Umbilical cord (tissue), 2 donors: ENCODE measurements around the gene TMEM42. TPM values are rescaled to one million over a fixed set of nuclear protein-coding genes. Genes with fewer than 3 reads are reported as not detected.
"Not testable (repeated sequence)": the region's sequence is repeated elsewhere in the genome, so short reads cannot be mapped to it uniquely, and the experiment has no call there.

Source experiments
- DNase-seq: peaks from one replicate; pipeline ENCODE4 v3.0.0-alpha.2; 2015; ENCODE audit warnings: low spot score
- total RNA-seq: library from RNA; depleted of rRNA; stranded (reverse); fragments of >200 nt; gene quantifications from one replicate; pipeline ENCODE4 v1.2.3, GENCODE V29; 2014; ENCODE audit warnings: low replicate concordance; ENCODE audit not compliant: insufficient read depth

The TMEM42 gene
- total RNA-seq = 24.8 TPM

GRCh38 chr3:44861412-44862225, at the start of gene TMEM42:
Gene TMEM42 (plus strand): TSS chr3:44861912. CDS start chr3:44861925, 13 bp downstream.
- peak; percentile 95 for DNase-seq

DNA sequence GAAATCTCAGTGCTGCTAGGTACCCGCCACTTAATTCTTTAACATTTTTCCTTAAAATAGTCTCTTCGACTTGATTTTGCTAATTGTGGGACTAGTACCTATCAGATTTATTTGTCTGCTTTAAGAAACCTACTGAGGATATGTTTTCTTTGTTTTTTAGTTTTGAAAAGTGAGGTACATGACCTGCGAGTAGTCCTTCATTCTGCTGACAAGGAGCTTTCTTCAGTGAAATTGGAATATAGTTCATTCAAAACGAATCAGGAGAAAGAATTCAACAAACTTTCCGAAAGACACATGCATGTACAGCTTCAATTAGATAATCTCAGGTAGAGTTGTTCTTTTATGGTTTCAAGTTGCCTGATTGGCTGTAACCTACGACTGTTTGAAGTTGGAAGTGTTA, 47.0 kb upstream of the TMEM42 start:
- no peak for DNase-seq

DNA sequence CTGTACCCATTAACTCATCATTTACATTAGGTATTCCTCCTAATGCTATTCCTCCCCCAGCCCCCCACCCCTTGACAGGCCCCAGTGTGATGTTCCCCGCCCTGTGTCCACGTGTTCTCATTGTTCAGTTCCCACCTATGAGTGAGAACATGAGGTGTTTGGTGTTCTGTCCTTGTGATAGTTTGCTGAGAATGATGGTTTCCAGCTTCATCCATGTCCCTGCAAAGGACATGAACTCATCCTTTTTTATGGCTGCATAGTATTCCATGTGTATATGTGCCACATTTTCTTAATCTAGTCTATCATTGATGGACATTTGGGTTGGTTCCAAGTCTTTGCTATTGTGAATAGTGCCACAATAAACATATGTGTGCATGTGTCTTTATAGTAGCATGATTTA, 45.4 kb upstream of the TMEM42 start:
- not testable (repeated sequence) for DNase-seq

DNA sequence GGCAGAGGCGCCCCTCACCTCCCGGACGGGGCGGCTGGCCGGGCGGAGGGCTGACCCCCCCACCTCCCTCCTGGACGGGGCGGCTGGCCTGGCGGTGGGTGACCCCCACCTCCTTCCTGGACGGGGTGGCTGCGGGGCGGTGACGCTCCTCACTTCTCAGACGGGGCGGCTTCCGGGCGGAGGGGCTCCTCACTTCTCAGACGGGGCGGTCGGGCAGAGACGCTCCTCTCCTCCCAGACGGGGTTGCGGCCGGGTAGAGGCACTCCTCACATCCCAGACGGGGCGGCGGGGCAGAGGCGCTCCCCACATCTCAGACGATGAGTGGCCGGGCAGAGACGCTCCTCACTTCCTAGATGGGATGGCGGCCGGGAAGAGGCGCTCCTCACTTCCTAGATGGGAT, 40.5 kb upstream of the TMEM42 start:
- DNase-seq = not testable (repeated sequence)

GRCh38 chr3:44825264-44825925, 36.3 kb upstream of the TMEM42 start:
- DNase-seq = peak; percentile 3

GRCh38 chr3:44827196-44827595, 34.5 kb upstream of the TMEM42 start:
- no peak for DNase-seq

GRCh38 chr3:44831232-44831631, 30.5 kb upstream of the TMEM42 start:
- no peak for DNase-seq

GRCh38 chr3:44832032-44832431, 29.7 kb upstream of the TMEM42 start:
- no peak for DNase-seq

GRCh38 chr3:44832965-44833364, 28.7 kb upstream of the TMEM42 start:
- DNase-seq = no peak

DNA sequence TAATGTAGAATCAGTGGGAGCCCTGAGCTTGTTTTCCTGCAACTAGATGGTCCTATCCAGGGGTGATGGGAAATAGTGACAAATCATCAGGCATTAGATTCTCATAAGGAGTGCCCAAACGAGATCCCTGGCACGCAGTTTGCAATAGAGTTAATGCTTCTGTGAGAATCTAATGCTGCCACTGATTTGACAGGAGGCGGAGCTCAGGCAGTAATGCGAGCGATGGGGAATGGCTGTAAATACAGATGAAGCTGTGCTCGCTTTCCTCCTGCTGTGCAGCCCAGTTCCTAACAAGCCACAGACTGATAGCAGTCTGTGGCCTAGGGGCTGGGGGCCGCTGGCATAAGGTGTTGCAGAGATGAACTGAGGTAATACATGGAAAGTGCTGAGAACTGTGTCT, 28.3 kb upstream of the TMEM42 start:
- DNase-seq = no peak

GRCh38 chr3:44835684-44836083, 26.0 kb upstream of the TMEM42 start:
- DNase-seq = no peak

- peak; percentile 57 for DNase-seq
Measured at GRCh38 chr3:44842376-44842775, 19.3 kb upstream of the TMEM42 start.

DNA sequence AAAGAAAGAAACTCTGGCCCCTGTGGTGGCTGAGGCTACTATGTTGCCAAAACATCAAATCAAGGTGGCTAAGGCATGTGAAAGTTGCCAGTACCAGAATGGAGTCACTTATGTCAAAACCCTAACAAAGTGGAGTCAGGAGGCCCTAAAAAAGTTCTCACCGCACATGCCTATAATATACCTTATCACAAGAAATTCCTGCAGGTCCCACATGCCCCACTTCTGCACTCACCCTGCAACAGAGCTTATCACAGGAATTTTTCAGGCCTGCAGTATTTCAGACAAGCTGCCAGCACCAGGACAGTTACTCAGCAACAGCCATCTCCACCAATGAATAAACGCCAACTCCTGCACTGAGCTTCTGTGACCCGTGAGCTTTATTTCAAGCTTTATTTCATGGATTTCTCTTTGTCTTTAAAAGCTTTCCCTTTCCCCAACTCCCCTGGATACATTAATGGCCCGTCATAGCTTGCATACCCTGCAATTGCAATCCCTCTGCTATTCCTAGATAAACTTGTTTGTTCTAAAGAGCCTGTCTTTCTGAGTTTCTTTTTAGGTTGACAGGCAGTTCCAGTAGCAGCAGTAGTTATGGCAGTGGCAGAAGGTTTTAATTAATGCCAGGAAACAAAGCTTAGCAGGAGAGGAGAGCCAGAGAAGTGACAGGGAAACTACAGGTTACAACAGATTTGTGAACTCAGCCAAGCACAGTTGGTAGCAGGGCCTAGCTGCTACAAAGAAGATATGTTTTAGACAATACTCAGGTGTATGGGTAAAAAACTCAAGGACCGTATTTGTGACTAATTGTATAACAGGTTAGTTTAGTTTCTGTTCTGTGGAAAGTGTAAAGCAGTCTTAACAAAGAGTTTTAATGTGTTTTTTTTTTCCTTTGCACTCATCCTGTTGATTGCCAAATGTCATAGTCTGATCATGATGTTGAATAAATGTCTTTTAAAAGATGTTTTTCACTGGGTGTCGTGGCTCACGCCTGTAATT, 15.9 kb upstream of the TMEM42 start:
- peak; percentile 97 for DNase-seq

- DNase-seq = no peak
Measured at GRCh38 chr3:44848634-44849033, 13.1 kb upstream of the TMEM42 start.

DNA sequence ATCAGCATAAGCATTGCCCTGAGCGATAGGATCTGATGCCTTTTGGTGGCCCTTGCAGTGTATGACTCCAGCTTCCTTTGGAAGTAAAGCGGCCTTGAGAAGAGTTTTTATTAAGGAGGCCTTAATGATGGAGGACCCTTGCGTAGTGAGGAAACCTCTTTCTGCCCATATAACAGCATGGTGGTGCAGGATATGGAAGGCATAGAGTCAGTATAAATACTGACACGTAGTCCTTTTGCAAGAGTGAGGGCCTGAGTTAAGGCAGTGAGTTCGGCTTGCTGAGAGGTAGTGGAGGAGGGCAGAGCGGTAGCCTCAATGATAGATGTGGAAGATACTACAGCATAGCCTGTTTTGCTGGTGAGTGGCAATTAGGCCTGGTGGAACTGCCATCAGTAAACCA, 5.0 kb upstream of the TMEM42 start:
- DNase-seq = not testable (repeated sequence)

DNA sequence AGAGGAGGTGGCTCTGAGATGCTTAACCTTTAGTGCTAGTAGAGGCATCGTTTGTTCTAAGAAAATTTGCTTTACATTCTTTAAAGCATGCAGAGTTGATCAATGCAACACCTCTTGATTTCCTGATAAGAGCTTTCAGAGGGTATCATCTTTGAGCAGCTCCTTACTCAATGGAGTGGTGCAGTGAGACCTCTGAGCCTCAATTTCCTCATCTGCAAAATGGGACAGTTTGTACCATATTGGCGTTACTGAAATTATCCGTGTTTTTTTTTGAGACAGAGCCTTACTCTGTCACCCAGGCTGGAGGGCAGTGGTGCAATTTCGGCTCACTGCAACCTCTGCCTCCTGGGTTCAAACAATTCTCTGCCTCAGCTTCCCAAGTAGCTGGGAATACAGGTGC, 1.6 kb upstream of the TMEM42 start:
- no peak for DNase-seq

GRCh38 chr3:44862226-44862637, 520 bp downstream of the TMEM42 start:
- DNase-seq = peak; percentile 34

GRCh38 chr3:44865272-44866035, 3.7 kb downstream of the TMEM42 start:
- no peak for DNase-seq

DNA sequence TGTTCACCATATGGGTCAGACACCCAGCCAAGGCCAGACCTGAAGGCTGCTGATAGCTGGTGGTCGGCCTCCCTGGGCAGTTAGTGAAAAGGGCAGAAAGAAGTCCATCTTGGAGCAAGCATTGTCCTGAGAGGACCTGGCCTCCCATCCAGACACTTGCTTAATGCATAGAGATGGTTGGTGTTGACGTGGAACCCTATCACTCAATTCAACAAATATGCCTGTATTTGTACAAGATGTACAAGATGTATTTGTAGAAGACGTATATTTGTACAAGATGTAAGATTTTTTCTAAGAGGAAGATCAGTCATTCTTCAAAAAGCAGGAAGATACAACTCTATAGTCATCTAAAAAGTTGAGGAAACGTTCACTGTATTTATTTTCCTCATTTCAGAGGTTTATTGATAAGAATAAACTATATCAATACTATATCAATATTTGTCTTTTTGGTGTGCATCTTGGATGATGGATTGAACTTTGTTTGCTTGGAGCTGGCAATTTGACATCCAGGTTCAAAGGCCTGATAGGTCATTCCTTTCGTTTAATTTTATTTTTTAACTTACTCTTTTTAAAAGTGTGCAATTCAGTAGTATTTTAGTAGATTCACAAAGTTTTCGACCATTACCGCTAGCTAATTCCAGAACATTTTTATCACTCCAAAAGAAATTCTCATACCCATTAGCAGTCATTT, 5.9 kb downstream of the TMEM42 start:
- no peak for DNase-seq

DNA sequence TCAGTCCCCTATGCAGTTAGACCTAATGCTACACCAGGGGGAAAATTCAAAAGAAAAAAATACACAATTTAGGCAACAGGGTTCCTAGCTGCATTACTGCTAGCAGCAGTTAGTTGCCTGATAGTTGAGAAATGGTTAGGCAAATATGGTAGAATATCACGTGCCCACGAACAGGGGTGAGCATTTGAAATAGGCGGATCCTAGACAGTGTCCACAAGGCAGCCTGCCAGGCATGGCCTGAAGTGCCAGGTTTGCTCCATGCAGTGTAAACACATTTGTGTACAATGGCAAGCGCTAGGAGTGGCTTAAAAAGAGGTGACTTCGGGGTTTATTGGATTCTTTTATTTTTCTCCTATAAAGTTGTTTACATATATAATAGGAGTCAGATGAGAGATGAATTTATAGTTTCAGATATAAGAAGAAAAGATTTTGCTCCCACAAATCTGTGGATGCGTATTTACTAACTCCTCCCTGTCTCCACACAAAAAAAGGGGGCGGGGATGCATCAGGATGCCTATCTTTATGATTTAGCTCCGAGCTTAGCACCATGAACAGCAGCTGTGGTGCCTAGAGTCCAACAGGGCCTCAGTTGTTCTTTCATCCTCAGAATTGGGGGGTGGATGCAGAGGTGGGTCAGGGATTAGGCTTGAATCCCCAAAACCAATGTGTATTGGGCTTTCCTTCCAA, 8.8 kb downstream of the TMEM42 start:
- no peak for DNase-seq
